ENCODE measurements around the gene ESRRB.

ESRRB gene

DNA sequence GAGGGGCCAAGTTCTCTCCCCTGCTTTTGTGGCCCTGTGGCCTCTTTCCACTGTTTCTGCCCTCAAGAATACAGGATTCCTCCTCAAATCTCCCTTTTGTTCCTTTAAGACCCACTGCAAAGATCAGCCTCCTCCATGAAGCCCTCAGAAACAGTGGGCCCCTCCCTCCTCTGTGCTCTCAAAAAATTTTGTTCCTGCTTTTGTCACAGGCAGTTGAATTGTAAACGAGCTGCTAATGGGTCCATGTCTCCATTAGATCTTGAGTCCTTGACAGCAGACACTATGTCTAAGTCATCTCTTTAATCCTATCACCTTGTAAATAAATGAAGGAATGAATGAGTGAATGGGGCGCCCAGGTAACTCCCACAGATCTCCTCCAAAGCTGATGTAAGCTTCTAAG is 175.2 kb downstream of the ESRRB start:
- TF ChIP-seq, protein P1, sequence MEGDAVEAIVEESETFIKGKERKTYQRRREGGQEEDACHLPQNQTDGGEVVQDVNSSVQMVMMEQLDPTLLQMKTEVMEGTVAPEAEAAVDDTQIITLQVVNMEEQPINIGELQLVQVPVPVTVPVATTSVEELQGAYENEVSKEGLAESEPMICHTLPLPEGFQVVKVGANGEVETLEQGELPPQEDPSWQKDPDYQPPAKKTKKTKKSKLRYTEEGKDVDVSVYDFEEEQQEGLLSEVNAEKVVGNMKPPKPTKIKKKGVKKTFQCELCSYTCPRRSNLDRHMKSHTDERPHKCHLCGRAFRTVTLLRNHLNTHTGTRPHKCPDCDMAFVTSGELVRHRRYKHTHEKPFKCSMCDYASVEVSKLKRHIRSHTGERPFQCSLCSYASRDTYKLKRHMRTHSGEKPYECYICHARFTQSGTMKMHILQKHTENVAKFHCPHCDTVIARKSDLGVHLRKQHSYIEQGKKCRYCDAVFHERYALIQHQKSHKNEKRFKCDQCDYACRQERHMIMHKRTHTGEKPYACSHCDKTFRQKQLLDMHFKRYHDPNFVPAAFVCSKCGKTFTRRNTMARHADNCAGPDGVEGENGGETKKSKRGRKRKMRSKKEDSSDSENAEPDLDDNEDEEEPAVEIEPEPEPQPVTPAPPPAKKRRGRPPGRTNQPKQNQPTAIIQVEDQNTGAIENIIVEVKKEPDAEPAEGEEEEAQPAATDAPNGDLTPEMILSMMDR (IDR thresholded peaks at IDR 0.05): no peak
